Measurements from ENCODE around the gene CACNG6. TPM values are rescaled to one million over a fixed set of nuclear protein-coding genes. Genes with fewer than 3 reads are reported as not detected.

The CACNG6 gene
- total RNA-seq (2013; cell fraction: nucleolus; rRNA removed): not detected in 2 replicates
- total RNA-seq (2014; rRNA removed): not detected in 2 replicates
- not detected in 2 replicates for total RNA-seq (2014; rRNA removed; fragmentation: Illumina TruSeq; extraction: Trizol)
- total RNA-seq (2021): not detected in 2 replicates
- polyA plus RNA-seq (2011; ENCODE audit: low read depth): not detected
- 0.07 TPM in 1 of 2 replicates, not detected in the other for polyA plus RNA-seq (2011; rRNA removed)
- 0.07 TPM in 1 of 2 replicates, not detected in the other for polyA plus RNA-seq (2011; cell fraction: cytosol; rRNA removed)
- polyA plus RNA-seq (2011; cell fraction: nucleus; rRNA removed): 0.13 TPM in 1 of 2 replicates, not detected in the other
- polyA plus RNA-seq (2012): not detected in 2 replicates
- not detected in 2 replicates for polyA plus RNA-seq (2014; fragmentation: Illumina TruSeq; extraction: Trizol)
- not detected for polyA plus RNA-seq (2014; fragmentation: Nextera tagmentation; extraction: Ambion mirVana)
- not detected in 2 replicates for polyA plus RNA-seq (2014; rRNA removed)
- not detected for polyA plus RNA-seq (2016; fragmentation: Nextera tagmentation; extraction: Ambion mirVana)
- polyA minus RNA-seq (2011; rRNA and poly(A)+ RNA removed): not detected in 2 replicates
- not detected in 2 replicates for polyA minus RNA-seq (2011; cell fraction: cytosol; rRNA and poly(A)+ RNA removed)
- polyA minus RNA-seq (2011; cell fraction: nucleus; rRNA and poly(A)+ RNA removed): not detected in 2 replicates
- Bru-seq, nascent RNA: not detected
- BruChase-seq, experiment 1, labeled RNA remaining after a 6-hour chase: not detected
- percentile 4 among the genes with signal in this experiment for BruChase-seq, experiment 2, labeled RNA remaining after a 2-hour chase
- long read RNA-seq, experiment 1: 0 reads
- long read RNA-seq, experiment 2: 0 reads

- Histone ChIP-seq H3K9me3 (replicated peaks; ENCODE audit: control insufficient read depth, insufficient read depth, low read length) (no peaks in the 10 kb centered on the region; the same call in 2 of the 3 replicates), H4K20me1 (ENCODE audit: control insufficient read depth, insufficient read depth) (no peaks in the 10 kb centered on the region), H3K4me1 (ENCODE audit: control insufficient read depth, insufficient read depth, low read length) (no peaks in the 10 kb centered on the region), H2AFZ (ENCODE audit: control insufficient read depth, low read depth, low read length) (no peak within 1 kb of the TSS), H3K4me3 (no peak within 1 kb of the TSS), H3K4me2 (ENCODE audit: control insufficient read depth, insufficient read depth) (no peak within 1 kb of the TSS), H3K27ac (ENCODE audit: control insufficient read depth, insufficient read depth) (no peak within 1 kb of the TSS), H3K79me2 (ENCODE audit: control insufficient read depth, insufficient read depth, low read length) (no peaks in the 10 kb centered on the region), H3K9ac (ENCODE audit: control insufficient read depth, insufficient read depth, low read length) (no peak within 1 kb of the TSS), H3K27me3 (replicated peaks in 1 of 2; ENCODE audit: control insufficient read depth in 2 of 2, insufficient read depth in 2 of 2, low read length in 1 of 2) (no peaks in the 10 kb centered on the region), H3K36me3 (ENCODE audit: control insufficient read depth in 2 of 2, insufficient read depth in 2 of 2, low read length in 1 of 2) (no peaks in the 10 kb centered on the region)
- DNase-seq (ENCODE audit: low read depth, low spot score) (no peak), ATAC-seq (no peak), FAIRE-seq (no peak)
- ChIA-PET POLR2A (no interaction called here), SMC1A (ENCODE audit: uncharacterized antibody, unreplicated experiment) (no interaction called here), CTCF (no interaction called here), RAD21 (ENCODE audit: unreplicated experiment) (no interaction called here)
- 24% methylated on average over 34 of the region's 66 CpGs for WGBS (ENCODE audit: insufficient coverage, insufficient replicate concordance, low lambda C conversion rate, missing lambda C conversion rate)
- BruUV-seq (replicated peaks): no TSS peak
- intact Hi-C loops (cut with micrococcal nuclease; ENCODE audit: unreplicated experiment): no loop called here
- TF ChIP-seq STAT1 (conservative IDR thresholded peaks at IDR 0.05) (no peak), IRF4 (IDR thresholded peaks at IDR 0.05; ENCODE audit: low read depth, low read length) (no peak), ZNF687 (IDR thresholded peaks at IDR 0.05) (no peak), ZNF274 (IDR thresholded peaks at IDR 0.05; ENCODE audit: insufficient read depth, insufficient read length) (no peak), PAX5 (IDR thresholded peaks at IDR 0.05; ENCODE audit: borderline replicate concordance, low read depth, low read length) (no peak), CEBPZ (IDR thresholded peaks at IDR 0.05; ENCODE audit: low read depth, low read length) (no peak), ATF7 (IDR thresholded peaks at IDR 0.05; ENCODE audit: low read depth) (no peak), HCFC1 (IDR thresholded peaks at IDR 0.05; ENCODE audit: low read length) (no peak), SRF (IDR thresholded peaks at IDR 0.05; ENCODE audit: low read depth in 2 of 2, low read length in 2 of 2) (no peak)
- in situ Hi-C loops (cut with MboI): no loop called here
These were observed at the start of gene CACNG6 for GRCh38 chr19:53991224-53992113. CACNG6 (plus strand) TSS chr19:53991637; CDS start chr19:53992878, 1,241 bp downstream.
